ENCODE measurements around the gene FAM110A. TPM values are rescaled to one million over a fixed set of nuclear protein-coding genes. Genes with fewer than 3 reads are reported as not detected.
"Not testable (repeated sequence)": the region's sequence is repeated elsewhere in the genome, so short reads cannot be mapped to it uniquely, and the experiment has no call there.

Gene FAM110A
- total RNA-seq, 1 experiment from 2014 or later: 11.7 TPM

- intact Hi-C loops (cut with micrococcal nuclease; ENCODE audit: unreplicated experiment): no loop called here
- Histone ChIP-seq H3K27me3 (replicated peaks; ENCODE audit: insufficient read depth, low read depth, low read length, poor library complexity) (no peaks in the 10 kb centered on the region), H3K36me3 (ENCODE audit: insufficient read depth, low read length, poor library complexity, severe bottlenecking) (no peaks in the 10 kb centered on the region), H3K4me3 (ENCODE audit: low read depth, low read length, poor library complexity, severe bottlenecking) (no peak overlapping the region), H3K9me3 (ENCODE audit: low read depth, low read length, poor library complexity, severe bottlenecking) (no peaks in the 10 kb centered on the region), H3K27ac (ENCODE audit: low read depth, low read length, poor library complexity, severe bottlenecking) (no peak overlapping the region), H3K4me1 (ENCODE audit: insufficient read depth, low read length, poor library complexity, severe bottlenecking) (peaks cover 14% of the 10 kb centered on the region)
- TF ChIP-seq CTCF (conservative IDR thresholded peaks at IDR 0.05; ENCODE audit: low read depth, low read length): no peak
- no peak for TF ChIP-seq EZH2 (IDR thresholded peaks at IDR 0.05; ENCODE audit: borderline replicate concordance, low read depth, low read length, poor library complexity, severe bottlenecking)
- no TSS peak for BruUV-seq (replicated peaks)
- ChIA-PET CTCF (interaction anchor here (0.5 kb wide), 1 partner anchor 423 kb away, joined by 4 read pairs; no protein-coding TSS in a partner anchor), POLR2A (ENCODE audit: low non-redundant PET) (no interaction called here)
- no peak for DNase-seq (ENCODE audit: low spot score)
Observed at GRCh38 chr20:891706-892080, 58.2 kb downstream of the FAM110A start.

- BruUV-seq (replicated peaks); H3K27ac ChIP-seq (ENCODE audit: low read depth, low read length, poor library complexity, severe bottlenecking); H3K27me3 ChIP-seq (replicated peaks; ENCODE audit: insufficient read depth, low read depth, low read length, poor library complexity); H3K9me3 ChIP-seq (ENCODE audit: low read depth, low read length, poor library complexity, severe bottlenecking); POLR2A ChIA-PET (ENCODE audit: low non-redundant PET); CTCF ChIA-PET; H3K4me1 ChIP-seq (ENCODE audit: insufficient read depth, low read length, poor library complexity, severe bottlenecking); intact Hi-C loops (cut with micrococcal nuclease; ENCODE audit: unreplicated experiment); H3K4me3 ChIP-seq (ENCODE audit: low read depth, low read length, poor library complexity, severe bottlenecking); H3K36me3 ChIP-seq (ENCODE audit: insufficient read depth, low read length, poor library complexity, severe bottlenecking); DNase-seq (ENCODE audit: low spot score): not testable (repeated sequence)
Observed at GRCh38 chr20:892371-892770, 58.9 kb downstream of the FAM110A start.

Other genes with a start within 250 kb of the FAM110A start
- gene TCF15, start 223.4 kb upstream of the FAM110A start, total RNA-seq (2021): 0.20 and 0.24 TPM in 2 replicates
- gene SRXN1, start 180.5 kb upstream of the FAM110A start, total RNA-seq (2021): 11.5 and 11.9 TPM in 2 replicates
- 0.50 and 0.69 TPM in 2 replicates for gene SCRT2, start 157.9 kb upstream of the FAM110A start, total RNA-seq (2021)
- not detected in 2 replicates for gene SLC52A3, start 65.2 kb upstream of the FAM110A start, total RNA-seq (2021)
- gene ANGPT4, start 82.6 kb downstream of the FAM110A start, total RNA-seq (2021): not detected in 2 replicates
- gene RSPO4, start 168.6 kb downstream of the FAM110A start, total RNA-seq (2021): not detected in 2 replicates

All from A673 (cell line).